T-helper 1 cell treated with Interleukin-12 subunit alpha and Interleukin-12 subunit beta and Interleukin-4 antibody, amounts not matched to agents 30 ng/mL and 1 ng/mL, for 36 hours (primary cell): Measurements from ENCODE around the gene NEU4. TPM values are rescaled to one million over a fixed set of nuclear protein-coding genes. Genes with fewer than 3 reads are reported as not detected.

ENCODE experiments used
- intact Hi-C: fragments of 100-400 bp; cut with micrococcal nuclease; formaldehyde crosslinking; loops from one replicate; pipeline ENCODE4 v1.15.1; 2024
- total RNA-seq: library from RNA; stranded (reverse); gene quantifications from 2 replicates; pipeline ENCODE4 v1.2.3, GENCODE V29; 2022

Gene NEU4
- total RNA-seq, 1 donor from 2014 or later, result 0.29 TPM

DNA sequence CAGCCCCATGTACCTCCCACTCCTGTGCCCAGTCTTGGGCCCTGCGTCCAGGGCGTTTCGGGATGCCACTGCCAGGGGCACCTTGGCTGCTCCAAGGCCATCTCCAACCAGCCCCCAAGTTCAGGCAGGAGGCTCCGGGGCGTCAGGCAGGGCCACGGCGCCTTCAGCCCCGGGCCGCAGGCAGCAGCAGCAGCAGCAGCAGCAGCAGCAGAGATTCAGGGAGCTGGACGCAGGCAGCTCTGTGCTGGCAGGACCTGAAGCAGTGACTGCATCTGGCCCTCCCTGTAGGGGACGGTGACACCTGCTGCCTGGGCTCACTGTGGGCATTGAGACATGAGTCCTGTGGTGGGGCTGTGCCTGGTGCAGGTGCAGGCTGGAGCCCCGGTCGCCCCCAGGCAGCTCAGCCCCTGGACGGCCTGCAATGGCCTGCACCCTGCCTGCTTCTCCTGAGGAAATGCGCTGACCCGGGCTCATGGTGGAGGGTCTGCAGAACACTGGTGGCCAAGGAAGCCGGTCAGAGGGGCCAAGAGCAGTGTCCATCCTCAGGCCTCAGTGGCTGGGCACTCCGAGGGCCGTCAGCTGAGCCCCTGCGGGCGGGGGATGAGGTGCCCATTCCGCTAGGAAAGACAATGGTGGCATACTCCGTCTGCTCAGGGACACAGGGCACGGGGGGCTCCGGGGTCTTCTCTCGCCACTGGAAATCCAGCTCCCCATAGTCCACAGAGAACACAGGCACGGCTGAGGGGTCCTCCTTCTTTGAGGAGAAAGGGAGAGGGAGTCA, 41.7 kb downstream of the NEU4 start:
- intact Hi-C loops, result no loop called here

DNA sequence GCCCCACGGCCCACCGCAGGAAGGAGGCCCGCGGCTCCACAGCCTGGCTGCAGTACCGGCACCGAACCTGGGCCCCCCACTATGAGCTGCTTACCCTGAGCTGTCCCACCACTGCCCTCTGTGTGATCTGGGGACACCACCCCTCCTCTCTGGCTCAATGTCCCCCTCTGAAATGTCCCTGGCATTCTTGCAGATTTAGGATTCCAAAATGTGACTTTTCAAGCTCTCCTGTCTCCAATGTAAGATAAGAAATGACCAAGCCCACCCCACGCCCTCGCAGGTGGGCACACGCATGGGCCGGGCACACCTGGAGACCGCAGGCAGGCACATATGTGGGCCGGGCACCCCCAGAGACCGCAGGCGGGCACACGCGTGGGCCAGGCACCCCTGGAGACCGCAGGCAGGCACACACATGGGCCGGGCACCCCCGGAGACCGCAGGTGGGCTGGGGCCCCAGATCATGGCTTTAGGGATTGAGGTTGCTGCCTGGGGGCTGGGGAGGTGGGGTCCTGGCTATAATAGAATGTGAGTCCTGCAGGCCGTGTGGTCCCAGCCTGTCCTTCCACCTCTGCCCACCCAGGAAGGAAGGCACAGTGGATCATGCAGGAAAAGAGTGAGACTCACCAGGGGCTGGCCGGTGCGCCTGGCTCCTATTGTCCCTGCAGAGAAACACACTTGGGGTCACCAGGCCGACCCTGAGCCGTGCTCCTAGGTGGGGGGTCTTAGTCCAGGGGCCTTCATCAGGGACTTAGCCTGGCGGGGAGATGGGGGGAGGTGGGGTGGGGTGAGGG, 42.5 kb downstream of the NEU4 start:
- intact Hi-C loops, result no loop called here

DNA sequence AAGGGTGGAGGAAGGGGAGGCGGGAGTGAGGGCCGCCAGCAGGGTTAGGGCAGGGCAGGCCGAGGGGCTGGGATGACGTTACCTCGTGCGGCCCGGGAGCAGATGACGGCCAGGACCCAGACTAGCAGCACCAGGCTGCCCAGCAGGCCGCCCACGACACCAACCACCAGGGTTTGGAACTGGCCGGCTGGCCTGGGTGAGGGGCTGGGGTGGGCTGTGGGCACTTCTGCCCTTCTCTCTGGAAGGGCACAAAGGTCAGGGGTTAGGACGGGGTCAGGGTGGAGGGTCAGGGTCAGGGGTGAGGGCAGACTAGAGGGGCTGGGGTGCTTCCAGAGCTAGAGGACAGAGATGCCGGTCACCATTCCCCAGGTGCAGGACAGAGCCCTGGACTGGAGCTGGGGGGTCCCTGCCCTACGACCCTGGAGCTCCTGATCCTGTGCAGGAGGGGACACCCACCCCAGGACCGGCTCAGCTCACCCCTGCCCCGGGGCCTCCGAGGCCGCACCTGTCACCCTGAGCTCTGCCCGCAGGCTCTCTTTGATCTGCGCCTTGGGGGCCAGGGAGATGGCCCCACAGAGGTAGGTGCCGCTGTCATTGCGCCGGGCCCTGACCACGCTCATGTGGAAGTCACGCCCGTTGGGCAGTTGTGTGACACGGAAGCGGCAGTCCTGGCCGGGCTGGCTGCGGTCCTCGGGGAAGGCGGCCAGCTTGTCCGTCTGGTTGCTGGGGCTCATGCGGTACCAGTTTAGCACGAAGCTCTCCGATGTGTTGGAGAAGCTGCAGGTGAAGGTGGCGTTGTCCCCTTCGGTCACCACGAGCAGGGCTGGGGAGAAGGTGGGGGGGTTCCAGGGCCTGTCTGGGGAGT, 43.4 kb downstream of the NEU4 start:
- intact Hi-C loops, result no loop called here

DNA sequence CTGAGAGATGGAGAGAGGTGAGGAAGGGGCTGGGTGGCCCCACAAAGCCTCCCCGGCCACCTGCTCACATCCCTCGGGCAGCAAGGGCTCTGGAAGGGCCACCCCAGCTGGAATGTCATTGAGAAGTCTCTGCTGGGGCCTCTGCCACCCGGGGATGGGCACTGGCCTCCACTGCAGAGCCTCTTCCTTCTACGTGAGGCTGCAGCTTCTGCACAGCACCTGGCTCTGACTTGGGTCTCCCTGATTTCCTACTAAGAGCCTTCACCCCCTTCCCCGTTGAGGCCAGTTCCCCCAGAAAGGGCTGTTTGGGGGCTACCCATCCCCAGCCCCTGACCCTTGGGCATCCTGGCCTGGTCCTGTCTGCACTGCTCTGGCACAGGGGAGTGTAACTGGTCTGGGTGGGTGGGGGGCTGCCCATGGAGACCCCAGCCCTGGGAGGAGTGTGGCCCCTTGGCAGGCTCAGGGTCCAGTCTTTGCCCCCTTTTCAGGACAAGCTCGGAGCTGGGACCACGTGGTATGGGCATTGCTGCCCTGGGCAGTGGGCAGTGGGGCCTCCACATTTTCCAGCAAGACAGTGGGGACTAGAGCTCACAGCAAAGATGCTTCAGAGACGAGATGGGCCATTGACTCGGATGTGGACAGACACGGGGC, 44.1 kb downstream of the NEU4 start:
- intact Hi-C loops, result no loop called here

DNA sequence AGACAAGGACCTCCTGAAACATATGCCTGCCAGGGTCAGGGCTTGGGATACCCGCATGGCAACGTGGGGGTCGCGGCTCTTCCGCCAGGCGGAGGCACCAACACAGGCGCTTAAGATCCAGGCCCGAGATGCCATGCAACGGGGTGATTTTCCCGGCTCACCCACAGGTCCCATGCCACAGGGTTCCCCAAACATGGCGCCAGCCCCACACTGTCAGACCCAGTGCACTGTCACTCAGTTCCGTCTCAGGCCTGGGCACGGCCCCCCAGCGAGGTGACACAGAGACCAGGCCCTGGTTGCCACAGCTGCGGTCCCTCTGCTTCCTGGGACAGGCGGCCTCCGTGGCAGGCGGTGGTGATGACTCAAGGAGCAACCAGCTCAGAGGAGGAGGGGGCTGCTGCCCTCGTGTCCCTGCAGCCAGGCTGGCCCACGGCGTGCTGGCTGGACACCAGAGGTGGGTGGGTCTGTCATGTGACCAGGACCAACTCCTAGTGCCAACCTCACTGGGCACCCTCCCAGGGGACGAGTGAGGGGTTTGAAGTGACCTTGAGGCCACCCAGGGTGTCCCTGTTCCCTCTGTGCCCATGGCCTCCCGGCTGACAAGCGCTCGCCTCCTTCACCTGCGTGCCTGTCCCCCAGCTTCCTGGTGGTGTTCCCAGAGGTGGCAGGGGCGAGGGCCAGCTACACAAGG, 44.8 kb downstream of the NEU4 start:
- intact Hi-C loops, result no loop called here

DNA sequence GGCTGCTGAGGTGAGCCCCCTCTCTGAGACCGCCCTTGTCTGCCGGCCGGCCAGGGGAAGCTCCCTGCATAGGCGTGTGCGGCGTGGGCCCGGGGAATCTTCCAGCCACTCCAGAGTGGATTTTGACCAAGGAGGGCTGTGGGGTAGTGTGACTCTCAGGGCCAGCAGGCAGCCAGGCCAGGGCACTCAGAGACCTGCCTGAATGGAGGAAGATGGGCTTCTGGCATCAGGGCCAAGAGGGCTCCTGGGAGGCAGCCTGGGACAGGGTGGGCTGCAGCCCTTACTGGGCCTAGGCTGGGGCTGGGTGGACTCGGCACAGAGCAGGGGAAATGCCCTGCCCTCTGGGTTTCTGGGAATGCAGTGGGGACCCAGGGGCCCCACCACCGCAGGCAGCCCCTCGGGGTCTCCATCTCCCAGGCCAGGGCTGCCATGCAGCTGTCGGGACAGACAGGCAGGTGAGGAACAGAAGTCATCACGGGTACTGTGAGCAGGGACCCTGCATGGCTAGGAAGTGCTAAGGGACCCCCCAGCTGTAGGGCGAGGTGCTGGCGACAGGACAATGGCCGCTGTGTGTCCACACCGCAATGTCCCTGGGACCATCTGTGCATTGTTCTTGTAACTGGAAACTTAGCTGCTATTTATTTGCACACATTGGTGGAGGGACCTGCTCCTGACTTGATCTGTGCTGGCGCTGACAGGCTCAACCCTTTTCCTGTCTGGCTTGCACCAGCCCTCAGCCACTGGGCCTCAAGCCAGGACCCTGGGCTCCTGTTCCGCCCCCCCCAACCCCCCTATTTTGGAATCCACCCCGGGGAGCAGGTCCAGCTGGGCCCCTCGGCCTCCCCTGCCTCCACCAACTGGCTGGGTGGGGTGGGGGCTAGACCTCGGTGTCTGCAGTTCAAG, 45.6 kb downstream of the NEU4 start:
- intact Hi-C loops, result loop anchor here (5.0 kb wide), 2 partner anchors 52 to 152 kb away; partner anchors contain the start of gene ING5

DNA sequence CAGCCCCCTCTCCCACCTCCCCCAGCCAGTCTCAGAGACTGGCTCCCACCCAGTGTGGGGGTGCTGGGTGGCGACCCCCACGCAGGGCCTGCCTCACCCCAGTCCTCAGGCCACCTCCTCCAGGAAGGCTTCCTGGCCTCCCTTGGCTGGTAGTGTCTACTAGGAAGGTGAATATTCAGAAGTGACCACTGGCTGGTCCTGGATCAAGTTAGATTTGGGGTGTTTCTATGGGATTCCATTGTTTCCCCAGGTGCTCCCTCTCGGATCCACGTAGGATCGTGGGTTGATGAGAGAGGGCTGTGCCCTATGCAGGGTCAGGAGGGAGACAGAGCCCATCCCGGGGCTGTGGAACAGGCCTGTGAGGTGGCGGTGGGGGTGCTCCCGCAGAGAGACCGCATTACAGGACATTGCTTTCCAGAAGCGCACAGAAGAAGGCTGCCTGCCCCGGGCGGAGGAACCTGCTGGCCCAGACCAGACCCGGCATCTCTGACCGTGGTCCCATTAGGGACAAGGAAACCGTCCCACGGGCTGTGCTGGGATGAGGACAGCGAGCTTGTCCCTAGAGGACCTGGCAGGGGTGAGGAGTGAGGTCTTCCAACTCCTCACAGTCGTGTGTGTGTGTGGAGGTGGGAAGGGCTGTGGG, 46.4 kb downstream of the NEU4 start:
- intact Hi-C loops, result loop anchor here (5.0 kb wide), 2 partner anchors 53 to 153 kb away; partner anchors contain the start of gene ING5

DNA sequence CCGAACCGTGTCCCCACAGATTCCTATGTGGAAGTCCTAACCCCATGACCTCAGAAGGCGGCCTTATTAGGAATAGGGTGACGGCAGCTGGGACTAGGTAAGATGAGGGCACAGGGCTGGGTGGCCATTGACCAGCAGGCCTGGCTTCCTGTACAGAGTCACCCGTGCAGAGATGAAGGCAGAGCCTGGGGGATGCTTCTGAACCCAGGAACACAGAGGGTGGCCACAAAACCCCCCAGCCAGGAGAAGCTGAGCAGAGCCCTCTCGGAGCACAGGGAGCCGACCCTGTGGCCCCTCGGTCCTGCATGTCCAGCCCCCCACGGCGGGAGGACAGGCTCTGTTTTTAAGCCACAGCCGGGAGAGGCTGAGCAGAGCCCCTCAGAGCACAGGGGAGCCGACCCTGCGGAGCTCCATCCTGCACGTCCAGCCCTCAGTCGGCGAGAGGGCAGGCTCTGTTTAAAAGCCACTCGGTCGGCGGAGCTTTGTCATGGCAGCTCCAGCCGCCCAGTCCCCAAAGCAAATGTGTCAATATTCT, 47.0 kb downstream of the NEU4 start:
- intact Hi-C loops, result loop anchor here (5.0 kb wide), 2 partner anchors 54 to 154 kb away; partner anchors contain the start of gene ING5

DNA sequence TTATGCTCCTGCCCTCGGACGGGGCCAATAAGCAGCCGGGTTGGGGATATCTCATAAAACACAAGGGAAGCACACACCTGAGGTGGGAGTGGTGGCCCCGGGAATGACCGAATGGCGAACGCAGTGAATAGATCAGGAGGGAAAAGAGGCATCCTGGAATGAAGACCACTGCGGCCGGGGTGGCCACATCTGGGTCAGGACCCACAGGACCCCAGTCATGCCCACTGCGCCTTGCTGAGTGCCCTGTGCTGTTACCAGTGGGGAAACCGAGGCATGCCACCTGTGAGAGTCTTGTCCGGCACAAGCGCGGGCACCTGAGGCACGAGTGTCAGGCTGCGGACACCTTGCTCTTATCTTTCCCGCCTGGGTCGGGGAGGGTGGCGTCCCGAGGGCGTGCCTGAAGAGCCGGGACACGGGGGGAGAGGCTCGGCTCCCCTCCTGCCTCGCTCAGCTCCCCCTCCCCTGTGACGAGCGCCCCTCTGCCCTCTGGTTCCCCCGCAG, 48.1 kb downstream of the NEU4 start:
- intact Hi-C loops, result loop anchor here (5.0 kb wide), 2 partner anchors 55 to 155 kb away; partner anchors contain the start of gene ING5

DNA sequence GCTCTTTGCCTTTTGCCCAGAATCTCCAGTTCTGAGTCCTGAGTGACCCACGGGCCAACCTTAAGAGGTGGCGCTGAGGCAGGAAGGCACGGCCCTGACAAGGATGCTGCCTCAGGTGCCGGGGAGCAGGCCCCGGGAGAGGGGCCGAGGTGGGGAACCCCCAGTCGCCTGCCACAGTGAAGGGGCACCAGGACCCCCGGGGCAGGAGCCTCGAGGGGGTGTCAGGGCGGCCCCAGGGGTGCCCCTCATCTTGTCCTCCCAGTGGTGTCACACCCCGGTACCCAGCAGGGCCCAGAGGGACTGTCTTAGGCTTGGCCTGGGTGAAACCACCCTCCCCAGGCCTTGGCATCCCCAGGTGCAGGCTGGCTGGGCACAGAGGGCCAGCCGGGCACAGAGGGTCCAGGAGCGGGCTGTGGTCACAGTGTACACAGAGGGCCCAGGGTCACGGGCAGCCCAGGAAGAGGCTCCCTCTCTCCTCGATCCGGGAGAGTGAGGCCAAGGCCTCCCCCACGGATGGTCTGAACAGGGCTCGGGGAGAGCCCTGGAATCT, 48.7 kb downstream of the NEU4 start:
- intact Hi-C loops, result loop anchor here (1.0 to 5.0 kb wide), 3 partner anchors 24 to 155 kb away; partner anchors contain the start of gene ING5

DNA sequence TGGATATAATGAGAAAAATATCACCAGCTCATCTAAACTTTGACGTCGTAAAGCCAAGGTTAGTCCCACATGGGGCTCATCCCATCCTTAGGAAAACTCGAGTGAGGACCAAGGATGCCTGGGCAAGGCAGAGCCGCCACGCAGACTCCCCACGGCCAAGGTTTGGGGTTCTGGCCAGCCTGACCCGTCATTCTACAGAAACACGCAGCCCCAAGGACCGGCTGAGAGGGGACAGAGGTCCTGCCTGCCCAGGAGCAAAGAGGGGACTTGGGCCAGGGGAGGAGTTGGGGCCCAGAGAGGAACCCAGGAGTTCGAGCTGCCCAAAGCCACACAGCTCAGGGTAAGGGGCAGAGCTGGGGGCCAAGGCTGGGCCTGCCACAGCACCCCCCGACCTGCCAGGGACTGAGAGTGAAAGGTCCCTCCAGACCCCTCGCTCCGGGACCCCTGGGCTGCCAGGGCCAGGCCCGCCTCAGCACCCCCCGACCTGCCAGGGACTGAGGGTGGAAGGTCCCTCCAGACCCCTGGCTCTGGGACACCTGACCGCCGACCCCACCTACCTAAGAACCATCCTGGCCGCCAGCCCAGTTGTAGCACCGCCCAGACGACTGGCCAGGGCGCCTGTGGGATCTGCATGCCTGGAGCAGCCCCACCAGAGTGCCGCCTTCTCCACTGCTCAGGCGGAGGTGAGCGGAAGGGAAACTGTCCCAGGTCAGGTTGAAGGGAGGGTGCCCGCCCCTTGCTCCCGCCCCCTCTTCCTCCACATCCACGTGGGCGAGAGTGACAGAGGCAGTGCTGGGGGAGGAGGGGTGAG, 49.4 kb downstream of the NEU4 start, which contains the start of gene PDCD1:
TSS of gene PDCD1 (minus strand) at position 689 of the 811 bp plus-strand sequence. CDS start at position 633, 56 bp downstream.
- intact Hi-C loops, result loop anchor here (1.0 to 5.0 kb wide), 4 partner anchors 12 to 156 kb away; partner anchors contain the start of gene ING5

DNA sequence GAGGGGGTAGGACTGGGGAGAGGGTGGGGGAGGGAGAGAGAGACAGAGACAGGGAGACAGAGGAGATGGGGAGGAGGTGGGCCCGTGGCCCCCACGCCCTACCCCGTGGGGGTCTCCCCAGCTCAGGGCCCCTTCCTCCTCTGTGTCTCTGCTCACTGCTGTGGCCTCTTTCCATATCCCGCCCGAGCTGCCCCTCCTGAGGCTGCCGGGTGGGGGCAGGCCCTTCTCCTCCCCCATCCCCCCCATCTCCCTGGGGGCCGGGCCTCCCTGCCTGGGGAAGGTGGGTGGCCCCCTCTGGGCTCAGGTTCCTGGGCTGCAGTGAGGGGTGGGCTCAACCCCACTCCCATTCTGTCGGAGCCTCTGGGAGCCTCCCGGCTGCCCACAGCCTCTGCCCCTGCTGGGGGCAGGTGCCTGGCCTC, 50.0 kb downstream of the NEU4 start:
- intact Hi-C loops, result loop anchor here (1.0 to 5.0 kb wide), 3 partner anchors 13 to 157 kb away; partner anchors contain the start of gene ING5

DNA sequence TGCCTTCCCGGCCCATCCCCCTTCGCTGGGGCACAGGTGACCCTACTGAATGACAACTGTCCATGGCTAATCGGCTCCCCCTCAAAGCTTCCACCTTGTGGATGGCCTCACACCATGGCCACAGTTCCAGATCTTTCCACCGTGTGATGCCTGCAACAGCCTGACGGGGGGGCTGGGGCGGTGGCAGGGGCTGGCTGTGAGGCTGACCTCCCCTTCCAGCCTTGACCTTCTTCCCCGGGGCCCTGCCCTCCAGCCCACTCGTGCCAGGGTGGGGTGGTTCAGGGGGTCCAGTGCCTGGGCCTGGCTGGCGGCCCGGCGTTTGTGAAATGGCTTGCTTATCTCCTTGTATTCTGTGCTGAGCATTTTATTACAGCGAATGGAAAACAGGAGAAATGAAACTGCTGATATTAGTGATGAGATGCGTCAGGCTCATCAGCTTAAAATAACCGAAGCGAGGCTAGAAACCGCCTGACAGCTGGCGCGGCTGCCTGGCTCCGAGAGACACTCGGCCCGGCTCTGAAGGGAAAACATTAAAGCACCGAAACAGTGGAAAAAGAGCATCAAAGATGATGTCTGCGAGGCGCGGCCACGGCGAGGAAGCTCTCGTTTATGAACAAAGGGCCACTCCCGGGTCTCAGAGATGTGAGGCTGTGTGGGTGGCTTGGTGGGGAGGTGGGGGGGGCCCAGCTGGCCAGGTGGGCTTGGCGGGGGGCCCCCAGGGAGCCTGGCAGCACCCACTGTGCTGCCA, 50.6 kb downstream of the NEU4 start:
- intact Hi-C loops, result loop anchor here (1.0 to 10.0 kb wide), 4 partner anchors 13 to 415 kb away; partner anchors contain the start of gene ING5

DNA sequence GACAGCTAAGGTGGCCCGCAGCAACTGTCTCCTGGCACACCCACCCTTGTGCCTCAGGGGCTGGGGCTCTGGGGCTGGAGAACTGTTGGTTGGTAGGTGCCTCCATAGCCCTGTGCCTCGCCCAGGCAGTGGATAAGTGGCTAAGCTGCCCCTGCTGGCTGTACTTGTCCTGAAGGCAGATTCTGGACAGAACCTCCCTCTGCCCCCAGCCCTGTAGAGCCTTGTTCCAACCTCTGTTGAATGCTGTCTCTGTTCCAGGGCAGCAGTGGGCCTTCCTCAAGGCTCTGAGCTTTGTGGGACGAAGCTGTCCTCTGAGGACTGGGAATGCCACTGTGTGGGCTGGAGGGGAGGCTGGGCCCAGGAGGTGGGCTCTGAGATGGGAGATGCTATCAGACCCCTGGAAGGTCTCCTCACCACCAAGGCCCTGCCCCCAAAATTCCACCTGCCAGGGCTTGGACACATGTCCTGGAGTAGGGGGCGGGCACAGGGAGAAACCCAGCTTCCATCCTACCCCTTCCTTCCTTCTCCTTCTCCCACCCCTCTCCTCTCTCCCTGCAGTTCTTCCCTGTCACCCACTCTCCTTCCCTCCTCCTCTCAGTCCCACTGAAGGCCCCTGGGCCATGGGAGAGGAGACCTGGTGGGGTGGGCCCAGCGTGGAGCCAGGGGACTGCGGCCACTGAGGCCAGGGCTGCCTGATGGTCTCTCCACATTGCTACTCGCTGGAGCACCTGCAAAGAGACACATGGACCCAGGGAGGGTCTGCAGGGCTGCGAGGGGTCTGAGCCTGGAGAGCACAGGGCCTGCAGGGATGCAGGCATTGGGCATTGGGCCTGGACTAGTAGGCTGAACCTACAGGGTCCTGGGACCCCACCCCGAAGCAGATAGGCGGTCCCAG, 51.4 kb downstream of the NEU4 start:
- intact Hi-C loops, result loop anchor here (10.0 kb wide), 1 partner anchor 416 kb away; no protein-coding TSS in a partner anchor

DNA sequence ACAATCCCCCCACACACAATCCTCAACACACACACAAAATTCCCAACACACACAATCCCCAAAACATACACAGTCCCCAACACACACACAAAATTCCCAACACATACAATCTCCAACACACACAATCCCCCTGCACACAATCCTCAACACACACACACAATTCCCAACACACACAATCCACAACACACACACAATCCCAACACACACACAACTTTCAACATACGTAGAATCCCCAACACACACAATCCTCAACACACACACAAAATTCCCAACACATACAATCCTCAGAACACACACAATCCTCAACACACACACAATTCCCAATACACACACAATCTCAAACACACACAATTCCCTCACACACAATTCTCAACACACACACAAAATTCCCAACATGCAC, 52.3 kb downstream of the NEU4 start:
- intact Hi-C loops, result loop anchor here (10.0 kb wide), 1 partner anchor 416 kb away; no protein-coding TSS in a partner anchor
